Heart left ventricle (tissue), 13 donors: ENCODE measurements around the gene CAMTA2.

ENCODE experiments used
- CTCF ChIP-seq, 12 donors: fragments of 200-600 bp; sonication (generic) in 4 of 12; IDR thresholded peaks; one replicate each; pipeline versions ENCODE4 v1.5.0 to v1.8.0; 2018 to 2022; ENCODE audit warnings: antibody characterized with exemption in 12 of 12, mild to moderate bottlenecking in 5 of 12
- POLR2A ChIP-seq, 2 donors: fragments of 450-650 bp; IDR thresholded peaks; one replicate each; pipeline ENCODE4 v1.6.1; 2017; ENCODE audit warnings: antibody characterized with exemption in 2 of 2, mild to moderate bottlenecking in 2 of 2, moderate library complexity in 2 of 2
- donor health status: ischemic (EF 13 %, LVEDD 7.1; RV severe dilation, severe dysfunction).
- donor health status: DM: no; HTN: yes; CAD: no.
- donor health status: DM: no; HTN: no; CAD: no.
- donor health status: ischemic (EF 25% LVEDD 6.9; RV normal size, moderate dysfunction).
- donor health status: ischemic (EF 25% LVEDD 5.7; RV mildly dilated, moderate dysfunction).
- donor health status: ischemic (EF 35%, LVEDD 5.7; RV mildly dilated, moderate dysfunction).
- donor health status: nonischemic (EF 11% LVEDD 7.7; RV severe dilation, severe dysfunction).
- donor health status: DM: yes; HTN: yes; CAD: no.
- donor health status: PGD.
- donor health status: ischemic (EF 29% LVEDD 5.4; RV normal size, mild dysfunction).
- donor health status: nonischemic (EF 23%, LVEDD 6.1; RV moderate dilation, normal function).

GRCh38 chr17:4947411-4948165 lies 39.9 kb downstream of the CAMTA2 start:
- TF ChIP-seq CTCF (IDR thresholded peaks at IDR 0.05), result no peak
- TF ChIP-seq POLR2A (IDR thresholded peaks at IDR 0.05), result no peak
